Cardiac muscle cell (in vitro differentiated cells and primary cell): ENCODE data around the gene MPPED1. TPM values are rescaled to one million over a fixed set of nuclear protein-coding genes. Genes with fewer than 3 reads are reported as not detected.

Experiments
- DNase-seq, 2 donors: peaks; one replicate each; pipeline versions ENCODE4 v3.0.0 to v3.0.0-alpha.2; 2010 to 2017; ENCODE audit warnings: low read depth in 1 of 2, low spot score in 1 of 2
- H3K27ac ChIP-seq: fragments of 200-600 bp; sonication (generic); 2 replicates; pipeline ENCODE4 v1.5.1; 2016
- H3K27me3 ChIP-seq: fragments of 200-600 bp; sonication (generic); 2 replicates; pipeline ENCODE4 v1.6.0; 2016; ENCODE audit warnings: control low read depth
- H3K36me3 ChIP-seq: fragments of 200-600 bp; sonication (generic); 2 replicates; pipeline ENCODE4 v1.5.1; 2016; ENCODE audit warnings: control low read depth
- H3K4me1 ChIP-seq: fragments of 200-600 bp; sonication (generic); 2 replicates; pipeline ENCODE4 v1.8.1; 2017; ENCODE audit warnings: low read depth, mild to moderate bottlenecking, mixed run types
- H3K4me3 ChIP-seq: fragments of 200-600 bp; sonication (generic); 2 replicates; pipeline ENCODE4 v1.5.1; 2016; ENCODE audit warnings: mild to moderate bottlenecking
- H3K9me3 ChIP-seq: fragments of 200-600 bp; sonication (generic); 2 replicates; pipeline ENCODE4 v1.5.1; 2017; ENCODE audit warnings: low read depth, mild to moderate bottlenecking, control low read depth
- CTCF ChIP-seq: IDR thresholded peaks from 2 replicates; pipeline ENCODE4 v1.5.1; 2012; ENCODE audit warnings: low read depth, mild to moderate bottlenecking, low read length
- polyA plus RNA-seq: library from polyadenylated mRNA; unstranded; fragments of >200 nt; fragmentation: Nextera tagmentation; extraction: Ambion mirVana; gene quantifications from 2 replicates; pipeline ENCODE4 v1.2.1, GENCODE V29; 2016
- total RNA-seq: library from RNA; depleted of rRNA; stranded (reverse); fragments of >200 nt; gene quantifications from 2 replicates; pipeline ENCODE4 v1.2.3, GENCODE V29; 2016

MPPED1 gene
- total and polyA plus RNA-seq, 2 experiments from 2014 or later, result 0.12 TPM; not detected in 1

DNA sequence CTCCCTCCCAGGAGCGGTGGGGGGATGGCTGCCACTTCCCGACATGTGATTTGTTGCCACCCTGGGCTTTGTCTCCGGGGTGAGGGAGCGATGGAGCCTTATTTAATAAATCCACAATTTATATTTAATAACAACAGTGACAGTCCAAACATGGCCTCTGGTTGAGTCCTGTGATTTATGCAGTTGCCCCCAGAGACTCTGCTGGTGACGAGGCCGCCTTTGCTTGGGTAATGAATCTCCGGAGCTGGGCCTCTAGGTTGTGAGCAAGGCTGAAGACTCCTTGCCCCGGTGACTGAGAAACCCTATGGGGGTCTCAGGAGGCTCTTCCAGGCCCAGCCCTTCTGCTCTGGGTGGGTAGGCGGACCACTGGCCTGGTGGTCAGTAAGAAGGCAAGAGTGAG is 16.7 kb downstream of the MPPED1 start:
- no peak overlapping the region for H3K4me3 ChIP-seq
- H3K4me1 ChIP-seq, result no peaks in the 10 kb centered on the region
- DNase-seq, result no peak
- no peak for TF ChIP-seq CTCF
- H3K27ac ChIP-seq, result no peak overlapping the region
- peaks cover 8% of the 10 kb centered on the region for H3K27me3 ChIP-seq
- no peaks in the 10 kb centered on the region for H3K9me3 ChIP-seq
- H3K36me3 ChIP-seq, result no peaks in the 10 kb centered on the region

DNA sequence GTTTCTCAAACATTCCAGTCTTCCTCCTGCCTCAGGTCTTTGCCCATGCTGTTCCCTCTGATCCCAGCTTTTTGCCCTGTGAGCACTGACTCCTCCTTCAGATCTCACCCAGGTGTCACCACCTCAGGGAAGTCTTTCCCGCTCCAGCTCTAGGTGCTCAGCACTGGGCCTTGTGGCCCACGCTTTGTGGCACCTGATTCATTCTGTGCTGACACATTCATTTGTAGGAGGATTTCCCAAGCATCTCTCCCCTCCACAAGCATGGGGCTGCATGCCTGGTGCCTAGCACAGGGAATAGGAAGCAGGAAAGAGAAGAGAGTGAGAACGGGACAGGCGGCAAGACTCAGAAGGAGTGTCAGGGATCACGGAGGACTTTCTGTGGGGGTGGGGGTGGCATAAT is 17.6 kb downstream of the MPPED1 start:
- H3K27me3 ChIP-seq, result peaks cover 8% of the 10 kb centered on the region
- H3K4me3 ChIP-seq, result no peak overlapping the region
- DNase-seq, result no peak
- H3K9me3 ChIP-seq, result no peaks in the 10 kb centered on the region
- no peak overlapping the region for H3K27ac ChIP-seq
- no peaks in the 10 kb centered on the region for H3K4me1 ChIP-seq
- no peaks in the 10 kb centered on the region for H3K36me3 ChIP-seq
- TF ChIP-seq CTCF, result no peak

GRCh38 chr22:43431808-43432554 is 20.2 kb downstream of the MPPED1 start:
- TF ChIP-seq CTCF, result no peak
- Histone ChIP-seq H3K27ac (no peak overlapping the region), H3K4me3 (no peak overlapping the region), H3K36me3 (no peaks in the 10 kb centered on the region), H3K4me1 (no peaks in the 10 kb centered on the region), H3K9me3 (no peaks in the 10 kb centered on the region), H3K27me3 (peaks cover 8% of the 10 kb centered on the region)
- DNase-seq, result no peak

DNA sequence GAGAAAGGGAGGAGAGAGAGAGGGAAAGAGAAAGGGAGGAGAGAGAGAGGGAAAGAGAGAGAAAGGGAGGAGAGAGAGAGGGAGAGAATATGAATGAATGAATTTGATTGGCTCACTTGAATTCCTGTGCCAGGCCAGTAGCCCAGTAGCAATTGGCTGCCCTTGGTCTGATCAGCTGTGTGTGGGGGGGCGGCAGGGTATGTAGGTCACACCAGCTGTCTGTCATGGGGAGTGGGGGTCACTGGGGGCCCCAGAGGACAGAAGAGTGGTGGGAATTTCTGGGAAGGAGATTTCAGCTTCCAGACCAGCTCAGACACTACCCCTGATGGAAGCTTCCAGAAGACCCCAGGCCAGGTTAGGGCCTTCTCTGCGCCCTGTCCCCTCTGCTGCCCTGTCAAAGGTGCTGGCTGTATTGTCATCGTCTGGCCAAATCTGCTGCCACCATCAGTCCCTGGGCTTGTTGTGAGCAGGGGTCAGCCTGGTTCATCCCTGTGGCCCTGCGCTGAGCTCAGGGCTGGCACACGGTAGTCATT is 21.1 kb downstream of the MPPED1 start:
- H3K4me1 ChIP-seq, result no peaks in the 10 kb centered on the region
- no peaks in the 10 kb centered on the region for H3K9me3 ChIP-seq
- no peak overlapping the region for H3K27ac ChIP-seq
- H3K36me3 ChIP-seq, result no peaks in the 10 kb centered on the region
- TF ChIP-seq CTCF, result no peak
- H3K4me3 ChIP-seq, result no peak overlapping the region
- DNase-seq, result no peak
- peaks cover 8% of the 10 kb centered on the region for H3K27me3 ChIP-seq

- Histone ChIP-seq H3K27me3 (peaks cover 8% of the 10 kb centered on the region), H3K4me1 (no peaks in the 10 kb centered on the region), H3K36me3 (no peaks in the 10 kb centered on the region), H3K9me3 (no peaks in the 10 kb centered on the region), H3K27ac (no peak overlapping the region), H3K4me3 (no peak overlapping the region)
- TF ChIP-seq CTCF, result no peak
- no peak for DNase-seq
Measured at GRCh38 chr22:43433451-43434274, 21.8 kb downstream of the MPPED1 start.
